GM18907 (cell line): ENCODE data around the gene FRMD4A.
"Not testable (repeated sequence)": the region's sequence is repeated elsewhere in the genome, so short reads cannot be mapped to it uniquely, and the experiment has no call there.

Source experiments
- ATAC-seq: cut with Tn5 transposase; IDR thresholded peaks from one replicate; pipeline ENCODE4 v1.9.1; 2021; ENCODE audit warnings: mild to moderate bottlenecking, moderate library complexity; ENCODE audit not compliant: unreplicated experiment

Gene FRMD4A

DNA sequence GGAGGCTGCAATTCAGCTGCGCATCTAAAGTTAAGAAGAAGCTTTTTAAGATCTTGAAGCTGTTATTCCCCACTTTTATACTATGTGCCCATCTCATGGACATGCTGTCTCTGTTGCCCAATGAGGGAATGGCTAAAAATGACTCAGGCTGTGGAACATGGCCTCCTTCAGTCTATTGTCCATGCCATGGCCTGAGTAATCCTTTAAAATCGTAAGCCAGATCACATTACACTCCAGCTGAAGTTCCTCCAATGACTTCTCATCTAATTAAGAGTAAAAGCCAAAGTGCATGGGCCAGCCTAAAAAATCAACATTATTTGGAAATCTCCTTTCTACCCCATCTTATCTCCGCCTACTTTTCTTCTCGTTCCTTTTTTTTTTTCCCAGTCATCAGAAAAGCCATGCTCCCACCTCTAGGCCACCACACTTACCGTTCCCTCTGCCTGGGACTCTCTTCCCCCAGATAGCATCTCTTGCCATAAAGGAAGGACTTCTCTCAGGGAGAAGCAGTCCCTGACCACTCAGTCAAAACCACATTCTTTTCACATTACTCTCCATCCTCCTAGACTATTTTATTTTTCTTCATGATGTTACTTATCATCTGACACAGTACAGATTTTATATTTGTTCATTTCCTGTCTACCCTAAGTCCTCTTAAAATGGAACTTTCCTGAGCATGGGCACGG is 406.5 kb downstream of the FRMD4A start:
- no peak for ATAC-seq

GRCh38 chr10:13922586-13922985 is 408.1 kb downstream of the FRMD4A start:
- ATAC-seq = no peak

DNA sequence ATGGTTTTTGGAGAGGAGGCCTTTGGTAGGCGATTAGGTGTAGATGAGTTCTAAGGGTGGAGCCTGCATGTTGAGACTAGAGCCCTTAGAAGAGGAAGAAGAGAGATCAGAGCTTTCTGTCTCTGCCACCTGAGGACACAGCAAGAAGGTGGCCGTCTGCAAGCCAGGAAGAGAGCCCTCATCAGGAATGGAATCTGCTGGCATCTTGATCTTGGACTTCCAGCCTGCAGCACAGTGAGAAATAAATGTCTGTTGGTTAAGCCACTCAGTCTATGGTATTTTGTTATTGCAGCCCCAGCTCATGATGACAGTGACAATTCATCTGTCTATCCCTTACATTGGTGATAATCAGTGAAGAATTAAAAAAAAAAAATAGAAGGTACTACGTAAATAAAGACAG is 408.8 kb downstream of the FRMD4A start:
- no peak for ATAC-seq

DNA sequence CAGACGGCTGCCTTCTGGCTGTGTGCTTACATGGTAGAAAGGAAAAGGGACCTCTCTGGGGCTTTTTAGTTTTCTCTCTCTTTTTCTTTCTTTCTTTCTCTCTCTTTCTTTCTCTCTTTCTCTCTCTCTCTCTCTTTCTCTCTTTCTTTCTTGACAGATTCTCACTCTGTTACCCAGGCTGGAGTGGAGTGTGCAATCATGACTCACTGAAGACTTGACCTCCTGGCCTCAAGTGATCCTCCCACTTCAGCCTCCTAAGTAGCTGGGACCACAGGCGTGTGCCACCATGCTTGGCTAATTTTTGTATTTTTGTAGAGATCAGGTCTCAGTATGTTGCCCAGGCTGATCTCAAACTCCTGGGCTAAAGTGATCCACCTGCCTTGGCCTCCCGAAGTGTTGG is 409.6 kb downstream of the FRMD4A start:
- ATAC-seq = not testable (repeated sequence)

DNA sequence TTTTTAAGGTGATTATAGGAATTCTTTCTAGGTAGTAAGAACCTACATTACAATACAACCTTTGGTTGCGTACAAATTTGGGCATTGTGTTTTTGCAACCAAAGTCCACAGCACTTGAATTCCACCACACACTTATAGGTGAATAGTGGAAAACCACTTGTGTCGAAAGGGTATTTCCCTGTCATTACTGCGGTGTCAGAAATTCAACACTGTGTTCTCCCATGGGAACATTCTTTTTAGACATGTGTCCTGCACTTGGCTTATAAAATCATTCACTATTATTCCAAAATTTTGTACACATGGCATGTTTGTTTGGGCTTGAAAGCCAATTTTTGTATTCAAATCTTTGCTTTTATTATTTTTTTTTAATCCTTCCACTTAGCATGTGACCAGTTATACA is 410.3 kb downstream of the FRMD4A start:
- ATAC-seq = no peak

GRCh38 chr10:13920031-13920430 is 410.7 kb downstream of the FRMD4A start:
- ATAC-seq = no peak

GRCh38 chr10:13917791-13918190 is 412.9 kb downstream of the FRMD4A start:
- no peak for ATAC-seq

- no peak for ATAC-seq
Observed at GRCh38 chr10:13916384-13916947, 414.3 kb downstream of the FRMD4A start.

DNA sequence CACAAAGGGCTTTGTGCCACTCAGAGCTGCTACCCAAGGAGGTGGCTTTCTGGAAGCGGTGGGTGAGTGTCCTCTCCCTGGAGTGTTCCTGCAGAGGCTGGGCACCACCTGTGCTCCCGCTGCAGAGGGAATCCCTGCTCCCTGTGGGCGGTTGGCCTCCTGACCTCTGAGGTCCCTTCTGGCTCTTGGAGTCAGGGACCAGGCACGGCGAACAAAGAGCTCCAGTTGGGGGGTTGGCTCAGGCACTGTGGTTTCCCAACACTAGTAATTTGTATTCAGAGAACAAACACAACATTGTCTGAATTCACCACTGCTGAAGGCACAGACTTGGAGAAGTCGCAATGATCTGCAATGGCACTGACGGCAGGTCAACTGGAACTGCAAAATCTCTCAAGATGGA is 415.0 kb downstream of the FRMD4A start:
- ATAC-seq = no peak

- no peak for ATAC-seq
Observed at GRCh38 chr10:13913897-13914296, 416.8 kb downstream of the FRMD4A start.

DNA sequence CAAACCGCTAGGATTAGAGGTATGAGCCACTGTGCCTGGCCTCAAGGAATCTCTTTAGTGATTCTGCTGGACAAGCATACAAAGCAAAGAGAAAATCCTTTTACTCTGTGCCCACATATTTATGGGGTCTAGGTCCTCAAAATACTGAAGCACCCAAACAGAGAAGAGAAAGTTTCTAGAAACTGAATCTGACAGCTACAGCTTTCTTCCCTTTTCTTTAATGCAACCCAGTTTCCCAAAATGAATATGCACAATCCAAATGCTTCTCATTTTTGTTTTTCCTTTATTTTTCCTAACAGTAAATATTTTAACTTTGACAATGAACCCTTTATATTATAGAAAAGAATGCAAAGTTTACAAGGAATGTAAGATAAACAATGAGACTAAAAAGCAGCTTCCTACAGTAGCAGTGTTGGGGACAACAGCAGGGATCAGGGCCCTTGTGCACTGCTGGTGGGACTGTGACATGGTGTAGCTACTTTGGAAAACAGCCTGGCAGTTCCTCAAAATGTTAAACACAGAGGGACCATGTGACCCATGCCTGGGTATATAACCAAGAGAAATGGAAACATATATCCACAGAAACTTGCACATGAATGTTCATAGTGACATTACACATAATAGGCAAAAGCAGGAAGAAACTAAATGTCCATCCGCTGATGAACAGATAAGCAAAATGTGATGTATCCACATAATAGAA is 418.8 kb downstream of the FRMD4A start:
- no peak for ATAC-seq

GRCh38 chr10:13909516-13910258 is 421.0 kb downstream of the FRMD4A start:
- no peak for ATAC-seq

DNA sequence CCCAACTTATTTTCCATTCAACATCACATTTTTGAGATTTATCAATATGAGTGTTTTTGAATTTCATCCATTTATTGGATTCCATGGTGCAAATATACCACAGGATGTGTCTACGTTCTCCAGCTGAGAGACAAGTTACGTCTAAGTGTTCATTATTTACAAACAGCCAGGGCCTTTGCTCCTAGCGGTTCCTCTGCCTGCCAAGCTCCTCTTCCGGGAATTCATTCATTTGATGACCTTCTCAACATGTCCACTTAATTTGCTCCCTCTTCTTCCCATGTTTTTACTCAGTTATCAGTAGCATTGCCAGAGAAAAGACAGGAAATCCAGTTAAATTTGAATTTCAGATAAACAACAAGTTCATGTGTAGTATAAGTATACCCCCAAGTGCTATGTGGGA is 422.2 kb downstream of the FRMD4A start:
- ATAC-seq = no peak

DNA sequence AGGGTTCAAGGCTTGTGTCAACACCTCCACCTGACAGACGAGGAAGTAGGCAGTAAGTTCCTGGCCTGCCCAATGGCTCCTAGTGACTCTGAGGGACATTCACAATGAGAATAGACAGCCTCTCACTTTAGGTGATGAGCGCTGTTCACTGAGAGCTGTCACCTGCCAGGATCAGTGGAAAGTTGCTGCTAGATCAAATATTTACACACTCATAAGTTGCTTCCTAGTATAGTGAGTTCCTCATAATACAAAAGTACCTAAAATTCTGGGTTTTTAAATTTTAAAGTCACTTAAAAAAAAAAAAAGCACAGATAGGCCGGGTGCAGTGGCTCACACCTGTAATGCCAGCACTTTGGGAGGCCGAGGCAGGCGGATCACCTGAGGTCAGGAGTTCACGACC is 423.2 kb downstream of the FRMD4A start:
- ATAC-seq = no peak

DNA sequence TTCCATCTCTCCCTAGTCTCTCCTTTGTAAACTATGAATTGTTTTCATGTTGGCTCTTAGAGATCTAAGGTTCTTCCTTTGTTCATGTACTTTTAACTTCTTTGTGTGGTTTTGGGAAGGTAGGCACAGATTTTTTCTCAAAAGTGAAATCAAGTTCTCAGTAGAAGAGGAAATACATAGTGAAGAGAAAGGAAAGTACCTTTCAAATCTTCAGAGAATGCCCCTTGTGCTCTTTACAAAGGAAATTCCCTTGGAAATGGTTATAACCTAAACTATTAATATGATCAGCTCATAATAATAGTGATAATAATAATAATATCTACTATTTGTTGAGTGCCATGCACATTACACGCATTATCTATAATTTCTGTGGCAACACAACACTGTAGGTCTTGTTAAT is 425.4 kb downstream of the FRMD4A start:
- no peak for ATAC-seq

GRCh38 chr10:13904064-13904463 is 426.7 kb downstream of the FRMD4A start:
- no peak for ATAC-seq

- ATAC-seq = no peak
Observed at GRCh38 chr10:13902868-13903587, 427.7 kb downstream of the FRMD4A start.

DNA sequence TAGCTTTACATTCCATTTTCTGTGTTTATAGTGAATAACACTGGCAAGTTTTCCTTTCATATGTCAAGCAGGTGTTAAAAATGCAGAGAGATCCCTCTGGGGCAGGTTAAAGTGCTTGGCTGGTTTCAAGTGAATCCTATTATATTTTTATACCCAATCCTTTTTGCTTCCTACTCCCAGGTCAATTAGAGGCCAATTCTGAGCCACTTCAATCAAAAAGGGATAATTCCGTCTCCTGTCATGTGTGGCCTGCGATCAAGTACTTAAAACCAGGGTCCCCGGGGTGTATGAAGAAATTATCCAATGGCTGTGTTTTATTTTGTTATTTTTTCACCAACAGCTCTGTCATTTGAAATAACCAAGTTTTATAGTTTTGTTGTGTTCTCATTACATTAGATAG is 430.8 kb downstream of the FRMD4A start:
- no peak for ATAC-seq

DNA sequence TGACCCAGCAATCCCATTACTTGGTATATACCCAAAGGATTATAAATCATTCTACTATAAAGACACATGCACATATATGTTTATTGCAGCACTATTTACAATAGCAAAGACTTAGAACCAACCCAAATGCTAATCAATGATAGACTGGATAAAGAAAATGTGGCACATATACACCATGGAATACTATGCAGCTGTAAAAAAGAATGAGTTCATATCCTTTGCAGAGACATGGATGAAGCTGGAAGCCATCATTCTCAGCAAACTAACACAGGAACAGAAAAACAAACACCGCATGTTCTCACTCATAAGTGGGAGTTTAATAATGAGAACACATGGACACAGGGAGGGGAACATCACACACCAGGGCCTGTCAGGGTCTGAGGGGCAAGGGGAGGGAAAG is 434.6 kb downstream of the FRMD4A start:
- ATAC-seq = not testable (repeated sequence)

DNA sequence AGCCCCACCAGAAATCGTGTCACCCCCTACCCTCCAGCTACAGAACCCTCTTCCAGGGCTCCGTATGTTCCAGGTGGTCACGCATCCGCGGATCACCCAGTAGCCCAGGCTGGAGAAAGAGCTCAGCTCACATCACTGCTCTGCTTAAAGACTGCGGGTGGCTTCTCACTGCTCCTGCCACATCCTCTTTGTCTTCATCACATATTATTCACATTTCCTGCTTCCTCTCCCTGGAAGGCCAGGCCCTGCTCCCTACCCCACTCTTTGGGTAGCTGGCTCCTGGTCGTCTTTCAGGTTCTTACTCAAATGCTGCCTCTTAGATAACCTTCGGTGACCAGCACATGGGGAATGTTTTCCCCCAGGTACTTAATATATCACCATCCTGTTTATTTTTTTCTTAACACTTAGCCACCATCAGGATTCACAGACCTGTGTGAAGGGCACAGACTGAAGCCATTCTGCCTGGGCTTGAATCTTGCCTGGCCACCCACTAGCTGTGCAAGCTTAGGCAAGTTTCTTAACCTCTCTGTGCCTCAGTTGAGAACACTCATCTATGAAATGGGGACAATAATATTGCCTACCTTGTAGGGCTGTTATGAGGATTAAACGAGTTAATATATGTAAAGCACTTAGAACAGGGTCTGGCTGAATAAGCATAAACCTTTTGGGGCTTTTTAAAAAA is 436.2 kb downstream of the FRMD4A start:
- no peak for ATAC-seq
